NCI-H1436 treated with DMSO at 0.1 percent for 48 hours (cell line): ENCODE results near the gene RBM7.

ENCODE experiments used
- DNase-seq: peaks from one replicate; lab custom pipeline; 2025; lab: John Stamatoyannopoulos, UW

RBM7 gene

DNA sequence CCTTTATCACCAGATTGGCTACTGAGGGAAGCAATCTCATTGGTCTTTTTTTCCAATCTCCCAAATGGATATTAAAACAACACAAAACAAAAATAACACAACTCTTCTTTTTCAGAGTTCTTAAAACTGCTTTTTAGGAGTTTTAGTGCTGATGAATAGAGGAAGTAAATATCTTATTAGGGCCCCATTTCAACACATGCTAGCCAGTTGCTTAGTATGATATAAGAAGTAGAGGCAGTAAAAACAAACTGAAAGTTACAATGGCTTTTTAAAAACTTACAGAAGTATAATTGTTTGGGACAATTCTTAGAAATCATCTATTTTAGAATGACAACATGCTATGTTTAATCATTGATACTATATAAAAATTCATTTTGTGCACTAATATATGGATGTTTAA, 3.5 kb upstream of the RBM7 start:
- no peak for DNase-seq

DNA sequence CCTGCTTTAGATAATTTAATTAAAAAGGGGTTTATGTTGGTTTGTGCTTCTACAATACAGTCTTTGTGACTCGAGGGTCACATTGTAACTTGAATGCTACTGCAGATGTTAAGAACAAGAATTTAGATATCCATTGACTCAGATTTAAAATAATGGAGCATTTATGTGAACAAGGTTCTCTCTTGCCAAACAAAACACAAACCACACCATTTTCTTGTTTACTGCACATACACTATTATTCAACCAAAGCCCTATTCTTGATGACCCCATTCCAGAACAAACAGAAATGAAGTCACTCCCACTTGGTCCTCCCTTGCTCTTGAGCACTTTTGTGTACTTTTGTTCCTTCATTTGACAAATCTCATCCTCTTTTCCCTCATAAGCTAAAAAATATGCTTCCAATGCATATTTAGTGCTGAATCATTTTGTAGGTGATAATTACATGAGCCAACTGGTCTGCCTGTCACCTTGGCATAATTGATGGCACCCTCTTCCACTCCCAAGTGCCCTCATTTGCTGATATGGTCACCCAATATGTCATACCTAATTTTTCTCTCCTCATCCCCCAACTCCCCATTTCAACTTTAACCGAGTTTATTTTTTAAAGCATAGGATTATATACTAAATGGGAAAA, 3.0 kb upstream of the RBM7 start:
- DNase-seq = no peak

DNA sequence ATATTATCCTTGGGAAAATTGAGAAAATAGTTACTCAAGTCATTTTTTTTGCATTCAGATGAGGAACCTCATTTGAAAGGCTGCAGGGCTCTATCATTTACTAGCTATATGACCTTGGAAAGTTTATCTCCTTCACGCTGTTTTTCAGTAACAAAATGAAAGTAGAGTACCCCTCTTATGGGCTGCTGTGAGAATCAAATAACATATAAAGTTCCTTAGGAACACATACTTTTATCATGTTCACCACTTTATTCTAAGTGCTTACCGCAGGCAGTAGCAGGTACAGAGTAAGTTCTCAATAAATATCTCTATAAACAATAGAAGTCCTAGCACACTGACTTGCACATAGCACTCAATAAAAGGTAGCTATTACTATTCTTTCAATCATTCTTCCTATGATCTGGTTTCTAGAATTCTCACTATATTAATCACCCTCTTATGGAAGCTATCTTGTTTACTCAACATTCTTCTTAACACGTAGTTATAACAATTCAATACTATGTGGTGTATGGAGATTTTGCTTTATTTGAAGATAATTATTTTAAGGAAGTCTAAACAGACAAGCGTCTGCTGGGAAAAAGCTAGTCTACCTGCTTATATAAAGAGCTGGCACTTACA, 2.1 kb upstream of the RBM7 start:
- no peak for DNase-seq

DNA sequence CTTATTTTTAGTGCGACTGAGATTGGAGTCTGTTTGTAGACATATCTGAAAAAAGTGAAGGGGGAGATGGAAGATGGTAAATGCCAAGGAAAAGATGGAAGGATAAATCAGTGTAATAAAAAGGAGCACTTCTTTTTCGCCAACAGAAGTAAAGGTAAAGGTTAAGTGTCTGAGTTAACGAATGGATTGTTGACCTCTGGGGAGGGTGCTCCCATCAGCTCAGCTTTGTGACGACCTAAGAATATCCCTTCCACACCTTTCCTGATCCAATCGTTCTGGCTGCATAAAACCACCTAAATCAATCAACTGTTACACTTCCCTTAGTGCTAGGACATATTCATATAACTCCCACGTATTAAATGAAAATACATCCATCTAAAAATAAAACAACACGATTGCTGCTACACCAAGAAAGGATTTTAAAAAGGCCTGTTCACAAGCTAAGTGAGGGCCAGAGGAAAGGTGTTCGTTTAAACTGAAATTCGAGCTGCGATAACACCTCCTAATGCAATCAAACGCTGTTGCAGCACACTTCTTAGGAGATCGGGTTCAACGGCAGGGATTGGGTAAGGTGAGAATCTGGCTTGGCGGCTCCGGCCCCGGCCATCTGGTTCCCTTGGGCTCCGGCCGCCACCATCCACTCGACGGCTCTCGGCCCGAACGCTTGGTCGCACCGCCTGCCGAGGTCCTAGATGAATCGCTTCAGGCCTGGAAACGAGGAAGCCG, 813 bp upstream of the RBM7 start:
- peak; percentile 9 for DNase-seq

DNA sequence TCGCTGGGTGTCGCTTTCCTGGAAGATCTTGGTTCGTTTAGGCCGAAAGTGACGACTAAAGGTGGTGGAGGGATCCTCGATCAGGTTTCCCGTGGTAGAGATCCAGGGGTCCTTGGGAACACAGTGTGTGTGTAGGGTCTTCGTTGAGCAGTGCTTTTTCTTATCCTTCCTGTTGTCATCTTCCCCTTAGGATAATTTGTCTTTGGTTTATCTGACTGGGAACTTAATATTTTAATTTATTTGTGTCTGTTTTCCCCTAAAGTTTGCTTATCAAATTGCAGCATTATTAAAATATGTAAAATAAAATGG, 403 bp downstream of the RBM7 start:
- no peak for DNase-seq

DNA sequence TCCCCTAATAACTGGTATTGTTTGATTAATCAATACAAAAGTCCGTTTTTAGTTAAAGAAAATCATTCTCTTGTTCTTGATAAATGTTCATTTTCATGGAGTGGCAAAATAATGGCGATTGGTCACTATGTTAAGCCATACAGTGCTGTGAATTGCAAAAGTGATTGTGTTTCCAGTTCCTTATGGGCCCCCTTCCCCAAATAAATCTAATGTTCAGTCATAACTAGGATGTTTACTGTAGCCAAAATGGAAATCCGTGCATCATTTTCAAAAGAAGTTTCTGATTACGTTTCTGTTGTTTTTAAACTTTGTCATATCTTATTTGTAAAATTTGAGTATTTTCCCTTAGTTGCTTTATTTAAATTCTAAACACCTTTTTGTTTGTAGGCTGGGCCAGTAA, 845 bp downstream of the RBM7 start:
- no peak for DNase-seq

DNA sequence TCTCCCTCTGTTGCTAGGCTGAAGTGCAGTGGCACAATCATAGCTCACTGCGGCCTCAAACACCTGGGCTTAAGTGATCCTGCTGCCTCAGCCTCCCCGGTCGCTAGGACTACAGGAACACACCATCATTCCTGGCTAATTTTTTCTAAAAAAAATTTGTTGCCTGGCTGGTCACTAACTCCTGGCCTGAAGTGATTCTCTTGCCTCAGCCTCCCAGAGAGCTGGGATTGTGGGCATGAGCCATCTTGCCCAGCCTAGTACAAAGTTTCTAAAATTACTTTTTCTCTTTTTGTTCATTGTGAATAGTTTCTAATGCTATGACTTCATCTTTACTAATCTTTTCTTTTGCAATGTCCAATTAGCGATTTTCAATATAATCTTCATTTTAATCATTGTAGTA, 12.5 kb downstream of the RBM7 start:
- no peak for DNase-seq

DNA sequence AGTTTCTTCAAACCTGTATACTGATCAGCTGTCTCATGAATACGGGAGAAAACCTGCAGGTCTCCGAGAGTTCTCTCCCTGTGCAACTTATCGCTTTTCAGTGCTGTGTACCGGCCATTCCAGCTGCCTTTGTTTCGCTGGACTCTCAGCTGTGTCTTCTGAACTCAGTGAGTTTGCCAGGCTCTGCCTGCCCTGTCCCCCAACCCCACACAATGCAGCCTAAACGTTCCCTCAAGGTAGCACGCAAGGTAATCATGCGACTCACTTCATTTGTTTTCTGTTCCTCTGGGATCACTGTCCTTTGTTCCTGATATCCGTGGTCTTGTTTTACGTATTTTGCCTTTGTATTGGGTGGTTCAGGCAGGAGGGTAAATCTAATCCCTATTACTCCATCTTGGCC, 13.5 kb downstream of the RBM7 start:
- DNase-seq = no peak

DNA sequence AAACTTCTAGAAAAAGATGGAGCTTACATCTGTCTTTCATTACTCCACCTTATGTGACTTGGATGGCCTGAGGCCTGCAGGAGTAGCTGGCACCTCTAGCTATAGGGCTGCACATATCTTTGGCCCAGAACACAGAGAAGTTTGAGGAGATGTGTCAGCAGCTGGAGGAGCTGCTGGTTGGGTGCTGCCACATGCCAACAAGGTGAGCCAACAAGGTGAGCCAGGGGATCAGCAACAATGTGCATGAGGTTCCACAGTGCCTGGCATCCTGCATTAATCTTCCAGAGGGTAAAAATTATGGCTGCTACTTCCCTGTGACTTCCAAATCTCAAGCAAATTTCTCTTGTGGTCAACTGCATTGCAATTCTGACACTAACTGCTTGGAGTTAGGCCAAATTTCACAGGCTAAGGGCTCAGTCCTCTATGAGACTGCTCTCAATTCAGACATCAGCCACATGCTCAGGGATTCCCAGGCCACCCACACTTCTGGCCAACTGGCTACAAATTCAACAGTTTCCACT, 16.0 kb downstream of the RBM7 start:
- DNase-seq = no peak

DNA sequence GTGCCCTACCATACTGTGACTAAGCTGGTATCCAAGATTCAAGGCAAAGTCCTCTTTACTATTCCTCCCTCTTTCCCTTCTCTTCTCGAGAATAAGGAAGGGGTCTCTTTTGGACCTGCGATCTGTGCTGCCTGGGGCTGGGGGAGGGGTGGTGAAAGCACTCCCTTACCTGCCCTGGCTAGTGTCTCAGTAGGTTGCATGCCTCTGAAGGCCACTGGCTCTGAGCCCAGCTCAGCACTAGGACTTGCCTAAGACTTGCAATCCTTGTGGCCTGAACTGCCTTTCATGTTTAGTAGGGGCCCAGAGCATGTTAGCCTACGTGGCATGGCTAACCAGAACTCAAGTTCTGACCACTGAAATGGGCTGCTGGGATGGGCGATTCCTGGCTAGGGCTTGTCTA, 25.8 kb downstream of the RBM7 start:
- no peak for DNase-seq

DNA sequence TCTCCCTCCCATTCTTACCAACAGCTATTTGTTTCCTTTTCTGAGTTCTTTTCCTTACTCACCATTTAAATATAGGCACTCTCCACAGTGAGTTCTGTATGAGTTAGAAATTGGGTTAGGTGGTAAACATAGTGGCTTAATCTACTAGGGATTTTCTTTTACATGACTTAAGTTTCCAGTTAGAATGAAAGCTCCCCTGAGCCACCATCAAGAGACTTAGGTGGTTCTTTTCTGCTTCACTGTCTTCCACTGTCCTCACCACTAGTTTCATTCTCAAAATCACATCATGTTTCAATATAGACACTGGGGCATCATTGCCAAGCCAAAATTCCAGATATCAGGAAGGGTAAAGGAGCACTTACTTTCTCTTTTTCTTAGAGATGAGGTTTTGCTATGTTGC, 29.8 kb downstream of the RBM7 start:
- DNase-seq = no peak

DNA sequence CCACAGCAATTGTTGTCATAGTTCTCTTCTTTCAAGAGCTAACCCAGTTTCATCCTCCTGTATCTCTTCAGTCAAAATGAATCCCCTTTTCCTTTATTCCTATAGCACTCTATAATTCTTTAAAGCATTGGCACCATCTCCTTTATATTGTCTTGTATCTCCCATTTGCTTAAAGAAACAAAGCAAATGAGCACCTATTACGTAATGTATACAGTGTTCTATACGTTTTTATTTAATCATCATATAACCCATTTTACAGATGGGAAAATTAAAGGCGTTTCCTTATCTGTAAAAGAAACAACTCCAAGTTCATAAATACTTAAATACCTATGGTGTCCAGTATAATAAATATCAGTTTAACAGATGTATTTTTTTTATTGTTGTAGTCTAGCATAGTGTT, 32.4 kb downstream of the RBM7 start:
- DNase-seq = no peak

DNA sequence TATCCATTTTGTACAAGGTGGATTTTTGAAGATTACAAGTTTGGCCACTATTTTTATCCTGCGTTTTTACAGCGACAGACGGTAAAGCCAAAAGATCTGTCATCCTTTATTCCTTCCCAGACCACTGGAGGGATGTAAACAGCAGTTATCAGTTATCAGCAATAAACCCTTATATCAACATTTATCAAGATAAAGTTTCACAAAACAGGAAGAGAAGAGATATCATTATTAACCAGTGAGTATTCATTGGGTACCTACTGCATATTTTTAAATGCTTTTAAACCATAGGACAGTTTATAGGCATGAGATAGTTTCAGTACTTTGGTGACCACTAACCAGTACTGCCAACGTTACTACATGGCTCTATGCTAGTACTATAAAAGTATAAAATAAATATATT, 32.9 kb downstream of the RBM7 start:
- DNase-seq = no peak

DNA sequence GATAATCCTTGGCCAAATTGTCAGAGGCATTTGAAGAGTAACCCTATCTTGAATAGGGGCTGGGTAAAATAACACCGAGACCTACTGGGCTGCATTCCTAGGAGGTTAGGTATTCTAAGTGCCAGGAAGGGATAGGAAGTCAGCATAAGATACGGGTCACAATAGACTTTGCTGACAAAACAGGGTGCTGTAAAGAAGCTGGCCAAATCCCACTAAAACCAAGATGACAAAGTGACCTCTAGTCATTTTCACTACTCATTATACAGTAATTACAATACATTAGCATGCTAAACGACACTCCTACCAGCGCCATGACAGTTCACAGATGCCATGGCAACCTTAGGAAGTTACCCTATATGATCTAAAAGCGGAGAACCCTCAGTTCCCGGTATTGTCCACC, 37.8 kb downstream of the RBM7 start:
- no peak for DNase-seq

DNA sequence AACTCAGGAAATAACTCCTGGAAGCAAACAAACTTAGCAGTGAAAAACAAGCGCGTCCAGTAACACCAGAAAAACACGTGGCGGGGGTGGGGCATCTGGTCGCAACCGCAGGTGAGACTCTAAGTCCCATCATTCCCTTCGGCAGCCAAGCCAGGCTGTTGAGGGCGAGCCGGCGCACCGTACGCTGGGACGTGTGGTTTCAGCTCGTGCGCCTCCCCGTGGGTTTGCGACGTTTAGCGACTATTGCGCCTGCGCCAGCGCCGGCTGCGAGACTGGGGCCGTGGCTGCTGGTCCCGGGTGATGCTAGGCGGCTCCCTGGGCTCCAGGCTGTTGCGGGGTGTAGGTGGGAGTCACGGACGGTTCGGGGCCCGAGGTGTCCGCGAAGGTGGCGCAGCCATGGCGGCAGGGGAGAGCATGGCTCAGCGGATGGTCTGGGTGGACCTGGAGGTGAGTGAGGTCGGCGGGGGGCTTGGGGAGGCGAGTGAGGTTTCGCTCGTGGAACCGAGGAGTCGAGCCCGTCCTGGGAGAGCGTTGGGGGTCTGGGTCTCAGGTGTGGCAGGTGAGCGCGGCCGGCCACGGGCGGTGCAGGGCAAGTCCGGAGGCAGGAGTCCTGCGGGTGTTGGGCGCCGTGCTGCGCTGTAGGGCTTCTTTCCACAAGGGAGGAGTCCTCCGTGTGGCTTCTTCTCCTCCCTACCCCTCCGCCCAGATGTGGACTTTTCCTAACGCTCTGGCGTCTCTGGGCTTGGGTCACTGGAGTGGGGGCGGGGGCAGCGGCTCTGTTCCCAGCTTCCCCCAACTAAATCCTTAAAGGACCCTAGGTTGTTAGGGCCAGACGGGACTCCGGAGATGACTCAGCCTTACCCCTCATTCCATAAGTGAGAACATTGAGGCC, 39.0 kb downstream of the RBM7 start, which contains the start of gene REXO2:
Gene REXO2, plus strand, starts transcription at position 239 of the 892 bp plus-strand sequence. Its CDS starts 62 bp downstream, at position 301.
- peak; percentile 67 for DNase-seq

DNA sequence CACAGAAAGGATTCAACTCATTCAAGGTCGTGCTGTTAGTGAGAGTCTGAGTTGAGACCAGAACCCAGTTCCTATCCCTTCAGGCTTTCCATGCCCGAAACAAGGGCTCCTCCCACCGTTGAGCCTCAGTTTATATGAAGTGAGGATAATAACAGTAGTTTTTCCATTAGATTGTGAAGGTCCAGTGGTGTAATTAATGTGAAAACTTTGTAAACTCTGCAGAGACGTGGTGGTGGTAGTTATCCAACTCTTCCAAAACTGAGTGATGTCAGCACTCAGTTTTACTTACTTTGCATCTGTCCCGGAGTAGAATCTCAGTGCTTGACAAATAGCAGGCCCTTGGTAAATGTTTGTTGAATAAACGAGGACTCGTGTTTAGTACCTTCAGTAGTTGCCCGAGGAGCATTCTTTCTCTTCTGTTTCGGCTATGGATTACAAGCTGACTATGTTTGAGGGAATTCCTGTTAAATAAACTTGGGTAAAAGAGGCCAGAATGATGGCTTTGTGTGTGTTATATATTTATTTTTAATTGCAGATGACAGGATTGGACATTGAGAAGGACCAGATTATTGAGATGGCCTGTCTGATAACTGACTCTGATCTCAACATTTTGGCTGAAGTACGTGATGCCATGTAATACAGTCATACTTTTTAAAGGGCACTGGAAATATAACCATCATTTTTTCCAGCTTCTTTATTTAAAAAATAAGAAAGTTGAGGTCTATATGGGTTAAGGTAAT, 39.8 kb downstream of the RBM7 start:
- DNase-seq = no peak

DNA sequence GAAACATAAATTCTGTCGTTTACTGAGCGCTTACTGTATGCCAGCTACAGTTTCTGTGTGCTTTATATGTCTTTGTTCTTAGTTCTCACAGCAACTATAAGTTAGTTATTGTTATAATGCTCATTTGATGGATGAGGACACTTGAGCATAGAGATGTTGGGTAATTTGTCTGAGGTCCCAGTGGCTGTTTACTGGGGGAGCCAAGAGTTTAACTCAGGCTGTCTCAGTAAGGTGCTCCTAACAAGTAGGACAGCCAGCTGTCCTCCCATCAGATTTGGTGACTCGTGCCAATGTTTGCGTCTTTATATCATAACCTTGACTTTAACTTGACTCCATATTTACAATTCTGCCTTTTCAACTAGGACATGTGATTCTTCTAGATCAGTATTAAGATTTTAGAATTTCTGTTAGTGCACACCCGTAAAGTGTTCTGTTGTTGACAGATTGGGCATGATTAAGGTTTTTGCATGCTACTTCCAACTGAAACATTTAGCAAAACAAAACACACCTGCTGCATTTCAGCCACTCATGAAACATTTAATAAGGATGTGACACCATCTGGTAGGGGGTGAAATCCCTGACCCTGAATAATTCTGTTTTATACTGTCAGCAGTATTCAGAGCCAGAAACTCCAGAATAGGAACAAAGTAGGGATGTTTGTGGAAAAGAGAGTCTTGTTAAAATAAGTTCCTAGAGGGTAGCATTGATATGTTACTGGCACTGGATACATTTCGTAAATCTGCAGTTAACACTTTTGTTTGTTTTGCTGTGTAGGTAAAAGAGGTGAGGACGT, 40.7 kb downstream of the RBM7 start:
- DNase-seq = no peak

DNA sequence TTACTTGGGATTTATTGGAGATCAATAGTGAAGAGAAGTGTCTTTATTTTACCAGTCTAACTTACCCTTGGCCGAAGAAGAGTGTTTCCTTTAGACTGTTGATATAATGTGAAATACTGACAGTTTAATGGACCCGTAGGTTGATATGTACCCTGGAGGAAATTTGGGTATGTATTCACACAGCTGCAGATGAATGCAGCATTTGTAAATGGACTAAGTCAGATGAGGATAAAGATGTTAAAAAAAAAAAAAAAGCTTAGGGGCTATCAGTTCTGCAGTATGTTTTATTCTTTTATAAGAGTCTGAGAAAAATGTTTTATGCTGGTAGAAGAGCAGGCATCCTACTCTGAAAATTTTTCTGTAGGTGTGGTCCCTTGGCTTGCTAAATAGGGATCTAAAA, 41.5 kb downstream of the RBM7 start:
- DNase-seq = no peak

DNA sequence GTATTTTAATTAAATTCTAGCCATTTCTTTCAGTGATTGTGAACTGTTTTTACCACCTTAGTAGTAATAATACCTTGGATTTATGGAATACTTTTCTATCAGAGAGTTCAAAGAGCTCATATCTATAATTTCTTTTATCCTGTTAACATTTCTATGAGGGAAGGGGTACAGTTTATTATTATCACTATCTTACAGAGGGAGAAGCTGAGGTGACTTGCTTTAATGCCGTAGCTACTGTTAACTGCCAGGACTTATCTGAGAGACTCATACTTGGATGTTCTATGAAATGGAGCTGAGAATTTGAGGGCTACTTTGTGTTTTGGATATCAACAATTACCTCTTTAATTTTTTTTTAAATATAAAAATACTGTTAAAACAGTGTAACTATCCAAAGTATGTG, 42.1 kb downstream of the RBM7 start:
- DNase-seq = no peak

DNA sequence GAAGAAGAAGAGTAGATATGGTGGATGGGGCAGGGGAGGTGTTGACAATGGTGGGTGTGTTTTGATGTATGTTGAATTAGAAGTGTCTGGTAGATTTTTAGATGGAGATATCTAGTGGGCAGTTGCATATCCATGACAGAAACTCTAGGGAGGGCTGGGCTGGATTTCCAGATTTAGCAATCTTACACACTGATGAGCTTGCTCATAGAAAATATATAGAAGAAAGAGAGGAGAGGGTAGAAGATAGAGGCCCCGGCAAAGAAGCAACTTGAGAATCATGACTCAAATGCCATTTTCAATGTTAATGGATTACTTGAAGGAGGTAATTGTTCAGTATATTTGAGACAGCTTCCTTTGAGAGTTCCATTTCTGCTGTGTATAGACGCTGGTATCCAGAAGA, 47.0 kb downstream of the RBM7 start:
- no peak for DNase-seq

DNA sequence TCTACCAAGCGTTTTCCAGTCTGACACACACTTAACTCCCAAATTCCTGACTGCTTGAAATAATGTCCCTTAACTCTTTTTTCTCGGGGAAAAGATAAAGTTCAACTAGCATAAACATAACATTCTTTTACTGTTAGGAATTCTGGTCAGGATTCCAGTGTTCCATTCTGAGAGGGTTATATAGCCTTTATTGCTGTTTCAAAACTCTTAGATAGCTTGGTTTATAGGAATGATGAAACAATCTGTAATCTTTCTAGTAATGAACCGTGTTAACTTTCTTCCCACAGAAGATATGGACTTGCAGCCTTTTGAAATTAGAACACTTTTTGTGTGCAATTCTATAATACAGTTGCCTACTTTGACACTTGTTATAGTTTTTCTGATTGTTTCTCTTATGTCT, 47.4 kb downstream of the RBM7 start:
- no peak for DNase-seq
